GM21528 (cell line): ENCODE results near the gene PHIP.
A peak's percentile ranks its signal among the peaks of the same experiment; 100 is the strongest.
"Not testable (repeated sequence)": the region's sequence is repeated elsewhere in the genome, so short reads cannot be mapped to it uniquely, and the experiment has no call there.

Experiments
- ATAC-seq: cut with Tn5 transposase; IDR thresholded peaks from one replicate; pipeline ENCODE4 v1.9.1; 2021; ENCODE audit warnings: mild to moderate bottlenecking, moderate library complexity; ENCODE audit not compliant: unreplicated experiment, low FRiP score

The PHIP gene

GRCh38 chr6:78947962-78948361 is 130.1 kb downstream of the PHIP start:
- ATAC-seq, result no peak

- ATAC-seq, result no peak
Observed at GRCh38 chr6:78947529-78947928, 130.5 kb downstream of the PHIP start.

GRCh38 chr6:78942446-78942845 is 135.6 kb downstream of the PHIP start:
- no peak for ATAC-seq

- ATAC-seq, result no peak
Observed at GRCh38 chr6:78936515-78936914, 141.5 kb downstream of the PHIP start.

GRCh38 chr6:78935553-78935952 is 142.5 kb downstream of the PHIP start:
- no peak for ATAC-seq

GRCh38 chr6:78925317-78925716 is 152.7 kb downstream of the PHIP start:
- ATAC-seq, result no peak

- ATAC-seq, result not testable (repeated sequence)
Observed at GRCh38 chr6:78921168-78921567, 156.9 kb downstream of the PHIP start.

- no peak for ATAC-seq
Observed at GRCh38 chr6:78917788-78918187, 160.3 kb downstream of the PHIP start.

GRCh38 chr6:78916411-78916810 is 161.6 kb downstream of the PHIP start:
- no peak for ATAC-seq

GRCh38 chr6:78911218-78911940 is 166.7 kb downstream of the PHIP start:
- no peak for ATAC-seq

GRCh38 chr6:78910591-78911171 is 167.4 kb downstream of the PHIP start:
- ATAC-seq, result peak; percentile 47

GRCh38 chr6:78910010-78910409 is 168.0 kb downstream of the PHIP start:
- ATAC-seq, result no peak

GRCh38 chr6:78909391-78909790 is 168.7 kb downstream of the PHIP start:
- no peak for ATAC-seq

GRCh38 chr6:78908621-78909020 is 169.4 kb downstream of the PHIP start:
- no peak for ATAC-seq

GRCh38 chr6:78896227-78896626 is 181.8 kb downstream of the PHIP start:
- no peak for ATAC-seq

GRCh38 chr6:78889901-78890300 is 188.2 kb downstream of the PHIP start:
- ATAC-seq, result not testable (repeated sequence)
